ENCODE measurements around the gene HRAS. TPM values are rescaled to one million over a fixed set of nuclear protein-coding genes. Genes with fewer than 3 reads are reported as not detected.

Gene HRAS
- 65.3 and 82.4 TPM in 2 replicates for total RNA-seq

DNA sequence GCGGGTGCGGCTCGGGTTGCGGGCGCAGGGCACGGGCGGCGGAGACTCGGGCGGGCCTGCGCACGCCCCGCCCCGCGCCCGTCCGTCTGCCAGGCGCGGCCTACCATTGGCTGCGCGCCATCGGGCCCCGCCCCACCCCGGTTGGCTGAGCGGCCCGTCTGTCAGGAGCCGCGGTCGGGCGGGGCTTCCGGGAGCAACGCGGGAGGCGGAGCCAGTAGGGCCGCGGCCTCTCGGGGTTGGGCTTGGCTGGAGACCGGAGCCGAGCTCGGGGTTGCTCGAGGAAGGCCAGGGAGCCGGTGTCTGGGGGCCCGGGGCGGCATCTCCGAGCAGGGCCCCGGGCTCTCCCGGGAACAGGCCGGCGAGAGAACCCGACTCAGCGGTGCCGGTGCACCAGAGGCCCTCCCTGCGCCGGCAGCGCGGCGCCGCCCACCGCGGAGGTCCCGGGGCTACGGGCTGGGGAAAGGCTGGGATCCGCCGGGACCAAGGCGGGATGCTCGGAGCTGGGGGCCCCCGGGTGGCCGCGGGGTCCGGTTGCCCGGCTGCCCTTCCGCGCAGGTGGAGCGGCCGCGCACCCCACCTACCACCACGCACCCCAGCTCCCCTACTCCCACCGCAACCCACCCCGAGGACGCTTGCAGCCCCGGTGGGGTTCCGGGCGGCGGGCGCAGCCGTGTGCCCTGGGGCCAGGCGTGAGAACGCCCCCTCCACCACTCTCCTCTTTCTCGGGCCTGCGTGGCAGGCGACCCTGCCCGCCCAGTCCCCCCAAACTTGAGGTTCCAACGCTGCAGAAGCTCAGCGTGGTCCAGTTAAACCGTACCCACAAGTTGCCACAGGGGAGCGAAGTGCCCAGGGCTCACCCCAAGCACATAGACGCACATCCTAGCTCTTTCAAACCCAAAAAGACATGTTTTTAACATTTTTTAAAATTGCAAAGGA lies at the start of gene HRAS:
Gene HRAS (minus strand): TSS at position 58 of the 936 bp plus-strand sequence.

DNA sequence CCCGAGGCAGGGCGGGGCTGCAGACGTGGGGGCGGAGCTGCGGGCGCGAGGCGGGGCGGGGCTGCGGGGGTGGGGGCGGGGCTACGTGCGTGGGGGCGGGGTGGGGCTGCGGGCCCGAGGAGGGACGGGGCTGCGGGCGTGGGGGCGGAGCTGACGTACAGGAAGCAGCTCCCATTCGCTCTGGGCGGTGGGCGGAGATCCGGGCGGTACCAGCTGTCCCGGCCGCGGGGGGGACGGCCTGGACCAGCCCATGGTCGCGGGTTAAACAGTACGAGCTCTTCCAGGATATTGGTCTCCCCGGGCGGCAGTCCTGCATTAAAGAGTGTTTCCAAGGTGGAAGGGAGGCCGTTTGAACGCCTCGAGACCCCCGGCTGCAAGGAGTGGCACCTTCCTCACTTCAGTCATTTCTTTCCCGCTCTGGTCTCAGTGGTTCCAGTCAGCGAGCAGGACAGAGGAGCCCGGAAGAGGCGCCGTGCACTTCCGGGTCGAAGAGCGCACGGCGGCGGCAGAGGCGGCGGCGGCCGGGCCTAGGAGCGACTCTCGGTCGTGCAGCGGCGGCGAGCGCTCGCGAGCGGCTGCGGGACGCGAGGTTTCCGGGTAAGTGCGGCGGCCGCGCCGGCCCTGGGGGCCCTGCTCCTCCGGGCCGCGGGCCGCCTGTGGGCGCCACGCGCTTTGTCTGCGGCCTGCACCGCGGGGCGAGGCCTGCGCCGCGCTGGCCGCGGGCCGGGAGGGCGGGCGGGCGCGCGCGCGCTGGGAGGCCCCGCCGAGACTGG lies 40.8 kb upstream of the HRAS start, which contains the start of gene PHRF1:
Gene PHRF1 (plus strand): TSS at position 475 of the 773 bp plus-strand sequence. CDS start 5,043 bp downstream, outside the sequence.

DNA sequence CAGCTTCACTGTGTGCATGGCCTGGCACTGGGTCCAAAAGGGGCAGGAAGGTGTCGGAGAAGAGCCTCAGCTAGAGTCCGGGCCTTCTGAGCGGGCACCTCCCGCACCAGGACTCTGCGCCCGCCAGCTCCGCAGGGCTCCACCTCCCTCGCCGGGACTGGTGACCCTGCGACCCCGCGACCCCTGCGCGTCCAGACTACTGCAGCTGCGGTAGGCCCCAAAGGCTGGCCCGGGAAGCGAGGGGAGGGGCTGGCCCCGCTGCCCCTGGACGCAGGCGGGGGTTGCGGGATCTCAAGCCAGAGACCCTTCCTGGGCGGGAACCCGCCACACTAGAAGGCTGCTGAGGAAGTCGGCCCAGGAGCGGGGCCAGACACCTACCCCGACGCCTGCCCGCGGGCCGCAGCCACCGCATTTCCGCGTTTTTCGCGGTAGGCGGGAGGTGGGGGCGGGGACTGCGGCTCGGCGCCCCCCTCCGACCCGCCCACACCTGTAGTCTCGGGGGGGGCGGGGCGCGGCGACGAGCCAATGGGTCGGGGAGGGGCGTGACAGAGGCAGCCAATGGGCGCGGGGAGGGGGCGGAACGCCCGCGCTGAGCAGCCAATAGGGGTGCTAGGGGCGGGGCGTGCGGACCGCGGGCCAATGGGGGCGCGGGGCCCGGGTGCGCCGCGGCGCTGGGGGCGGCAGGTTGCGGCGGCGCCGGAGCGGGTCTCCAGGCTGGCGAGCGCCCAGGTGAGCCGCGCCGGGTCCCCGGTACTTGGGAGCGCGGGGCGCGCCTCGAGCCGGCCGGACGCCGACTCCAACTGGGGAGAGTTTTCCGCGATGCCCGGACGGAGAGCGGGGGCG lies 25.1 kb upstream of the HRAS start, which contains the start of the genes LMNTD2 and RASSF7:
Gene LMNTD2 (minus strand): TSS at position 434 of the 843 bp plus-strand sequence. CDS start 22 bp downstream, at position 412.
Gene RASSF7 (plus strand): TSS at position 666 of the 843 bp plus-strand sequence. CDS start 799 bp downstream, outside the sequence.

DNA sequence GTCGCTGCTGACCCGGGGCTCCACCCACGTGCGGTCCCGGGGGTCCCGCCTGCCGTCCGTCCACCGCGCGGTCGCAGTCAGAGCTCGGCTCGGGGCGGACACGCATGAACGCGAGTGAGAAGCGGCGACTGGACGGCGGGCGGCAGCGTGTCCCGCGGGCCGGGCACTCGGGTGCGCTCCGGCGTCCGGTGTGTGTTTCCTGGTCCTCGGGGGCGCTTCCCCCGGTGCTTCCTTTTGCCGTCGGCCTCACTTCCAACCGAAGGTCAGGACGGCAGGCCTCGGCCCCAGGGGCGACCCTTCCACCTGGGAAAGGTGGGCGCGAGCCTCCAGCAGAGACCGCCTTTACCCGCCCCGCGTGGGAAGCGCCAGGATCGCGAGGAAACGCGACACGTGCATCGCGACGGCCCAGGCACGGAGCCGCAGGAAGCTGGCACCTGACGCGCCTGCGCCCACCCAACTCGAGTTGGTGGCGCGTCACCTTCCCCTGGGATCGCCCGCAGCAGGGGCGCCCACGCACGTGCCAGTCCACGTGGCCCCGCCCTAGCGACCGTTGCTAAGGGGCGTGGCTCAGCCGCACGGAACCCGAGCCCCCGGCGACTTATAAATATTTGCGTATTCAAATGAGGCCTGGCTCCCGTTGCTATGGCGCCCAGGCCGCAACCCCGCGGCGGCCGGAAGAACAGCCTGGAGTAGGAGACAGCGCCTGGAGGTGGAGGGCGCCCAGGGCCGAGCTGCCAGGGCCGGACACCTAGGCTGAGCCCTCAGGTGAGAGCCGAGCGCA lies 1.7 kb upstream of the HRAS start, which contains the start of gene LRRC56:
Gene LRRC56 (plus strand): TSS at position 687 of the 781 bp plus-strand sequence. CDS start 3,158 bp downstream, outside the sequence.

DNA sequence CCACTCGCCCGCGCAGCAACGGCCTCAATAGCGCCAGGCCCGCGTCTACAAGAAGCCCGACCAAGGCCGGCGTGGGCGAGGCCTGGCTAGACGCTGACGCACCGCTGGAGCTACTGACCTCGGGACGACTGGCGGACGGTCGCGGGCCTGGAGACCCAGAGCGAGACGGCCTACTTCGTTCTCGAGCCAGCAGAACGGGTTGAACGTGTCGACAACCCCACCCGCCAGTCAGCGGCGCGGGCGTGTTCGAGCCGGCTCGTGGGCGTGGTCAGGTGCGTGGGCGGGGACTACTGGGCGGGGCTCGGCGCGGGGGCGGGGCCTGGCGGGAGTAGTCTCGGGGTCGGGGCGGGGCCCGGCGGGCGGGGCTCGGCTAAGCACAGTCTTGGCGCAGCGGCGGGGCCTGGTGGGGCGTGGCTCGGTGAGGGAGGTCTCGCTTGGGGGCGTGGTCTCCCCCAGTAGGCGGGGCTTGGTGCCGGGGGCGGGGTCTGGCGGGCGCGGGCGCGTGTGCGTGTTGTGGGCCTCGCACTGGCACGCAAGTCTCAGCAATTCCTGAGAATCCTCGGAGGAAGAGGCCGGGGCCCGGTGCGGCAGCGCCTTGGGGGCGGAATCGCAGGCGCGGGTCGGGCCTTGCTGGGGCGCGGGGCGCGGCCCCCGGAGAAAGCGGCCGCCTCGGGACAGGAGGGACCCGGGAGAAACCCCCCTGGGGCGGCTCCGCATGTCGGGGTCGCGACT lies 28.2 kb downstream of the HRAS start, which contains the start of gene RNH1:
Gene RNH1 (minus strand): TSS at position 248 of the 732 bp plus-strand sequence. CDS start 5,080 bp downstream, outside the sequence.

Other genes starting within 250 kb of the HRAS start
- gene PGGHG, start 246.4 kb downstream of the HRAS start, total RNA-seq = 9.1 and 19.9 TPM in 2 replicates
- gene IFITM5, start 236.1 kb downstream of the HRAS start, total RNA-seq = not detected in 2 replicates
- 82.6 and 114 TPM in 2 replicates for gene IFITM2, start 227.8 kb downstream of the HRAS start, total RNA-seq
- gene IFITM1, start 221.5 kb downstream of the HRAS start, total RNA-seq = 4.1 and 31.7 TPM in 2 replicates
- gene IFITM3, start 214.7 kb downstream of the HRAS start, total RNA-seq = 44.7 and 77.2 TPM in 2 replicates
- 0.16 and 2.3 TPM in 2 replicates for gene B4GALNT4, start 166.1 kb downstream of the HRAS start, total RNA-seq
- gene PKP3, start 141.4 kb downstream of the HRAS start, total RNA-seq = 0.06 and 0.16 TPM in 2 replicates
- 32.1 and 42.6 TPM in 2 replicates for gene SIGIRR, start 120.6 kb downstream of the HRAS start, total RNA-seq
- 0.32 and 5.7 TPM in 2 replicates for gene ANO9, start 93.6 kb downstream of the HRAS start, total RNA-seq
- 22.2 and 37.3 TPM in 2 replicates for gene PTDSS2, start 85.3 kb downstream of the HRAS start, total RNA-seq
- gene RNH1, start 28.3 kb downstream of the HRAS start, total RNA-seq = 206 and 271 TPM in 2 replicates
- 0.32 and 1.2 TPM in 2 replicates for gene LRRC56, start 2.0 kb upstream of the HRAS start, total RNA-seq
- gene LMNTD2, start 25.2 kb upstream of the HRAS start, total RNA-seq = 1.2 and 1.8 TPM in 2 replicates
- 16.4 and 16.5 TPM in 2 replicates for gene RASSF7, start 25.4 kb upstream of the HRAS start, total RNA-seq
- 19.9 and 33.0 TPM in 2 replicates for gene PHRF1, start 40.9 kb upstream of the HRAS start, total RNA-seq
- gene IRF7, start 80.4 kb upstream of the HRAS start, total RNA-seq = 13.1 and 17.6 TPM in 2 replicates
- gene CDHR5, start 89.4 kb upstream of the HRAS start, total RNA-seq = not detected in 2 replicates
- gene SCT, start 91.6 kb upstream of the HRAS start, total RNA-seq = not detected in 2 replicates
- not detected in 2 replicates for gene DRD4, start 101.7 kb upstream of the HRAS start, total RNA-seq
- gene DEAF1, start 159.6 kb upstream of the HRAS start, total RNA-seq = 26.9 and 27.6 TPM in 2 replicates
- gene TMEM80, start 160.2 kb upstream of the HRAS start, total RNA-seq = 6.5 and 6.9 TPM in 2 replicates
- gene EPS8L2, start 170.7 kb upstream of the HRAS start, total RNA-seq = 3.4 and 5.0 TPM in 2 replicates
- gene TALDO1, start 211.9 kb upstream of the HRAS start, total RNA-seq = 112 and 136 TPM in 2 replicates
- 20.7 and 24.2 TPM in 2 replicates for gene GATD1, start 241.9 kb upstream of the HRAS start, total RNA-seq

All from bladder microvascular endothelial cell (primary cell).